EH (cell line): ENCODE data around the gene RYR2.
"Not testable (repeated sequence)": the region's sequence is repeated elsewhere in the genome, so short reads cannot be mapped to it uniquely, and the experiment has no call there.

Experiments used
- DNase-seq: peaks from one replicate; pipeline ENCODE4 v3.0.0-alpha.2; 2015; ENCODE audit warnings: low read depth

Gene RYR2

GRCh38 chr1:237562242-237562823 is 520.3 kb downstream of the RYR2 start:
- DNase-seq, result peak; percentile 55

DNA sequence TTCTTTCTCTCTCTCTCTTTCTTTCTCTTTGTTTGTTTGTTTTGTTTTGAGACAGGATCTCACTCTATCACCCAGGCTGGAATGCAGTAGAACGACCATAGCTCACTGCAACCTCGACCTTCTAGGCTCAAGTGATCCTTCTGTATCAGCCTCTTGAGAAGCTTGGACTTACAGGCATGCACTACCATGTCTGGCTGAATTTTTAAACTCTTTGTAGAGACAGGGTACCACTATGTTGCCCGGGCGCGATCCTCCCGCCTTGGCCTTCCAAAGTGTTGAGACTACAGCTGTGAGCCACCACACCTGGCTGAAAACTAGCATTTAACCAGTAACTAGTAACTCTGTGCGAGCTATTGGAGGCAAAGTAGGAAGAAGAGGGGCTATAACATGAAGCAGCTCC is 523.3 kb downstream of the RYR2 start:
- DNase-seq, result no peak

DNA sequence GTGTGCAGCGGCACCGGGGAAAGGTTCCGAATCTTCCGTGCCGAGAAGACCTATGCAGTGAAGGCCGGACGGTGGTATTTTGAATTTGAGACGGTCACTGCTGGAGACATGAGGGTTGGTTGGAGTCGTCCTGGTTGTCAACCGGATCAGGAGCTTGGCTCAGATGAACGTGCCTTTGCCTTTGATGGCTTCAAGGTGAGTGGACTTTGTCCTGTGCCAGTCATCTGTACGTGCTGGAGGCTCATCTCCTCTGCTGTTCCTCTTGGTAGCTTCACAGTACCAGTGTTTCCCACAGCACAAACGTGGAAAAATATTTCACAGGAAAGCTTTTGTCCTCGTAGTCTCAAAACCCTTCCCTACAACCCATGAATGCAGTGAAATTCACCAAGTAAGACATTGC is 524.6 kb downstream of the RYR2 start:
- no peak for DNase-seq

- DNase-seq, result no peak
Measured at GRCh38 chr1:237568955-237569354, 527.0 kb downstream of the RYR2 start.

DNA sequence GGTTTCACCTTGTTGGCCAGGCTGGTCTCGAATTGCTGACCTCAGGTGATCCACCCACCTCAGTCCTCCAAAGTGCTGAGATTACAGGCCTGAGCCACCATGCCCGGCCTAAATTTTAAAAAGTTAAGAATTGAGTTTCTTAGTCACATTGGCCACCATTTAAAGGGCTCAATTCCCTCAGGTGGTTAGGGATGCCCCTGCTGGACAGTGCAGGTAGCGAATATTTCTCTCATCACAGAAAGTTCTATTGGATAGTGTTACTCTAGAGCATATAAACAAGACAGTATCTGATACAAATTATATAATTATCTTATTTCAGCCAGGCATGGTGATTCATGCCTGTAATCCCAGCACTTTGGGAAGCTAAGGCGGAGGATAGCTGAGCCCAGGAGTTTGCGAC is 528.5 kb downstream of the RYR2 start:
- no peak for DNase-seq

DNA sequence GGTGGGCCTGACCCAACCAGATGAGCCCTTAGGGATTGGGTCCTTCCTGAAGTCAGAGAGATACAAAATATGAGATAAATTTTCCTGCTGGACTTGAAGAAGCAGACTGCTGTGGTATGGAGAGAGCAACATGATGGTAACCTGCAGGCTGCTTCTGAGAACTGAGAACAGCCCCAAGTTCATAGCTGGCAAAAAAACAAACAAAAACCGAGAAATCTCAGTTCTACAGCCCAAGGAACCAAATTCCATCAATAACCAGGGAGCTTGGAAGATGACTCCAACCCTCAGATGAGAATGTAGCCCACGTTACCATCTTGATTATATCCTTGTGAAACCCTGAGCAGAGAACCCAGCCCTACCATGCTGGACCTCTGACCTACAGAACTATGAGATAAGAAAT is 532.6 kb downstream of the RYR2 start:
- DNase-seq, result no peak

DNA sequence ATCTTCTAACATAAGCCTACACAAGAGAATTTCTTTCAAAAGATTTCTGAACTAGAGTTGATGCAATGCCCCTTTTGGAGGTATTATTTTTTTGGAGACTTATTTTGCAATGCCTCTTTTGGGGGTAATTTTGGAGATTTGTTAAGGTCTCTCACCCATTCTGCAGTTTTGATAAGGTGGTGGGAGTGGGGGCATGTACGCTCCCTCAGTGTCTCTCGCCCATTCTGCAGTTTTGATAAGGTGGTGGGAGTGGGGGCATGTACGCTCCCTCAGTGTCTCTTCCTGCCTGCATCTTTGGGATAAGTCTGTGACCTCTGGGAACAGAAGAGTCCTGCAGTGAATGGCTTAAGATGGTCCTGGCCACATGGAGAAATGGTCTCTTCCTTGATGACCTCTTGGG is 536.6 kb downstream of the RYR2 start:
- no peak for DNase-seq

GRCh38 chr1:237580726-237581125 is 538.7 kb downstream of the RYR2 start:
- no peak for DNase-seq

- DNase-seq, result no peak
Measured at GRCh38 chr1:237583270-237583669, 541.3 kb downstream of the RYR2 start.

DNA sequence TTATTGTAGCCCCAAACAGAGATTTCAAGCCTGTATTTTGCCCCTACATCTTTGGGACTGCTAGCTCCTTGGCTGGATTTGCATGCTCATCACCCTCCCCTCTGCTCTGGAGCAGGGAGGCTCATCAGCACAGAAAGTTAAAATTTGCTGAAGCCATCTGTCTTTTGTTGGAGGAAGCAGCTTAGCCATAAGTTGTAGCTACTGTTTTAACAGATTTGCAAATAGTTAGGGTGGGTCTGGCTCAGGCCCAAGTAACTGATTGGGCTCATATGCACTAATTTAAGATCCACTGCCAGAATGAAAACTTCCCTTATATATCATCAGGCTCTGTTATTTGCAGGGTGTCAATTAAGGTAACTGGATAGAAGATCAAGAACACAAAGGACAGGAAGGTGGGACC is 541.8 kb downstream of the RYR2 start:
- DNase-seq, result no peak

GRCh38 chr1:237590386-237590785 is 548.4 kb downstream of the RYR2 start:
- no peak for DNase-seq

DNA sequence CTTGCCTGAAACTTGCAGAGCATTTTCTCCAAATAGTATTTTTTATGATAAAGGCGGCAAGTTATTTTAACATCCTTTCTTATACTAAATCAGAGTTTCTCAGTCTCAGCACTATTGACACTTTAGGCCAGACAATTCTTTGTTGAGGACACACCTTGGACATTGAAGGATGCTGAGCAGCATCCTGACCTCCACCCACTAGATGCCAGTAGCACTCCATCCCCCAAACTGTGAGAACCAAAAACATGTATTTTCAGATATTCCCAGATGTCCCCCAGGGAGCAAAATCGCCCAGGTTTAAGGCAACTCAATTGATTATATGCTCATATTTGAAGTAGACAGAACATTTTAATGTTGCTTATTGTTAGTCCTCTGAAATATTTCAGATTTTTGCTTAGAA is 549.4 kb downstream of the RYR2 start:
- no peak for DNase-seq

- not testable (repeated sequence) for DNase-seq
Measured at GRCh38 chr1:237603036-237603568, 561.1 kb downstream of the RYR2 start.

GRCh38 chr1:237608433-237608832 is 566.4 kb downstream of the RYR2 start:
- DNase-seq, result no peak

DNA sequence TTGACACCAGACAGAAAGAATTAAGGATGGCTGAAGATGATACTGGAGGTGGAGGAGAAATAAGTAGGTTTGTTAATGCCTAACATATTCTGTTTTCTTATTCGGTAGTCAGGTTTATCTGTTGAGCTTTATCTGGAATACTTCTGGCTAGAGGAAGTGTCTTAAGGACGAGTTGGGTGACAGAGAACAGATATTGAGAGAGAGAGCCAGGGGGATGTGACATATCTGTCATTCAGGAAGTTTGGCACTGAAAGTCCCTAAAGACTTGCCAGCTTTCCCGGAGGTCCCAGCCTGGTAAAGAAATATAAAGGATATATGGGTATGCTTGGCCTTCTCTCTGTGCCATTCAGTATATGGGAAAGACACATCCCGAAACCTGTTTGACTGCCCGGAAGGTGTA is 568.2 kb downstream of the RYR2 start:
- DNase-seq, result no peak

GRCh38 chr1:237613984-237614383 is 572.0 kb downstream of the RYR2 start:
- no peak for DNase-seq

DNA sequence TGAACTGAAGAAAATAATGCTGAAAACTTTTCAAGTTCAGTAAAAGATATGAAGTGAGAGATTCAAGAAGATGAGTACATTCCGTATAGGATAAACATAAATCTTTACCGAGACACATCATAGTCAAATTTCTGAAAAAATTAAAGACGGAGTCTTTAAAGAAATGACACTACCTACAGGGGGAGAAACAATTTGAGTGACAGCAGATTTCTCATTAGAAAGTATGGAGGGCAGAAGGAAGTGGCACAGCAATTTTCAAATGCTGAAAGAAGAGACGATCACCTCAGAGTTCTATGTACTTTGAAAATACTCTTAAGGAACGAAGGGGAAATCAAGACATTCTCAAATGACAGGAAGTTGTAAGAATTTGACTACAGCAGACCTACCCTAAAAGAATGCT is 577.6 kb downstream of the RYR2 start:
- no peak for DNase-seq

DNA sequence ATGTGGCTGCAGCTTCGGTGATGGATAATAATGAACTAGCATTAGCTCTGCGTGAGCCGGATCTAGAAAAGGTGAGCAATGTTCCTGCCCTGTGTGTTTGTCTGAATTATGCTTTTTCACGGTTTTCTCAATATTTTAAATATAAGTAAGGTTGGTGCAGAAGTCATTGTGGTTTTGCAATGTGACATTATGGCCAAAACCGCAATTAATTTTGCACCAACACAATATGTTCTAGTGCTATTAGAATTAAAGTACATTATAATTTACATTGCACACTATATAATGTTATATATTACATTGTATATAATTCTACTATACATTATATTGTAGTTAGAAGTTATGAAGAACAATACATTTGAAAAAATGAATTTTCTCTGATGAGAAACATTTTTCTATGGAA is 592.9 kb downstream of the RYR2 start:
- no peak for DNase-seq

DNA sequence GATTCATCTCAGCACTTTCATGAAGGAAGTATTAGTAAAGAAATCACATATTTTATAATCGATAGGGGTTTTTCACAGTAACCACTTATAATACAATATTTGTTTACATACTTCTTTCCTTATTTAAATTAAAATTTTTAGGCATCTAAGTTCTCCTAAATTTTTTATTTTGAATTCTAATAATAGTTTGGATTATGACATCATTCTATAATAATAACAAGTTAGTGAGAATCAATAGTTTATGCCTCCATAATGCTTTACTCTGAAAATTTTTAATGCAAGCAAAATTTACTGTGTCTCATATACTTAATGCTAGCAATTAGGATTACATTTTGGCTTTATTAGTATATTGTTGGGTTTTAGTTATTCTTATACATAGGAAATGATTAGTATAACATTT is 596.6 kb downstream of the RYR2 start:
- DNase-seq, result no peak

DNA sequence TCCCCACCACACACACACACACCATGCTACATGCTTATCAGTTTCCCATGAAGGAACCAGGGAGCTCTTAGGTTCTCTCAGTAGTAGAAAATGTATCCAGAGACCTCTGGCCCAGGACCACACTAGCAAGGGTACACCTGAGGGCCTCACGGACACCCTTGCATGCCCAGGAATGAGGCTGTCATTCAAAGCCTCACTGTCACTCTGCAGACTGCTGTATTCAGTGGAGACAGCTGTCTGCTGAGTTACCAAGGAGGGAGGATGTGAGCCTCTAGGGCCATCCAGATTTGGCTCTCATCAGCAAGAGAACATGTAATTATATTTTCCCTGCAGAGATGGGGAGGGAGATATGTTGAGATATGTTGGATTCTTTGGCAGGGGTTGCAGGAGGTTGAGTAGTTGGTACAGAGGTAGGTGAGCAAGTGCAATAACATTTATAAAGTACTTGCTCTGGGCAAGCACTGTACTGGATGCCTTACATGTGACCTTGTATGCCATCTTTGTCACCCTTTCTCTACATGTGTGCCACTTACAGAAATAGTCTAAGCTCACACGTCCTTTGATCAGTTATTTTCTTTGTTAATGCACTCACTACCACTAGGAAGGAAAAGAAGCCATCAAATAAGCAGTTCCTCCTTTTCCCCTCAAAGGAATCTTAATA is 598.2 kb downstream of the RYR2 start:
- DNase-seq, result no peak

DNA sequence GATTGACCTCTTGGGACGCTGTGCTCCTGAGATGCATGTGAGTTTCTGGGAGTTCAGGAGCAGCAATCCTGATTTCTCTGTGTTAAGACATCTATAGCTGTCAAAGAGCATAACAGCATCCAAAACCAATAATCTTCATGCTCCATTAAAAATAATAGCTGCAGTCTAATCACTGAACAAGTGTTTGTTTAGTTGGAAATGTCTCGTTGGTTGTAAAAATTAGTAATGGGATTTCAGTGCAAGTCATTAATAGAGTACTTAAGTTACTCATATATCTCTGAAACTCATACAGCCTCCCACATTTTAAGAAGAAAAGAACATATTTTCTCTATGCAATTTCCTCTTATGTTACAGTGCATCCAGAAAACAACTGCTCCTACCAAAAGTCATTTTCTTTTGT is 599.0 kb downstream of the RYR2 start:
- DNase-seq, result no peak

GRCh38 chr1:237650809-237651208 is 608.8 kb downstream of the RYR2 start:
- no peak for DNase-seq

DNA sequence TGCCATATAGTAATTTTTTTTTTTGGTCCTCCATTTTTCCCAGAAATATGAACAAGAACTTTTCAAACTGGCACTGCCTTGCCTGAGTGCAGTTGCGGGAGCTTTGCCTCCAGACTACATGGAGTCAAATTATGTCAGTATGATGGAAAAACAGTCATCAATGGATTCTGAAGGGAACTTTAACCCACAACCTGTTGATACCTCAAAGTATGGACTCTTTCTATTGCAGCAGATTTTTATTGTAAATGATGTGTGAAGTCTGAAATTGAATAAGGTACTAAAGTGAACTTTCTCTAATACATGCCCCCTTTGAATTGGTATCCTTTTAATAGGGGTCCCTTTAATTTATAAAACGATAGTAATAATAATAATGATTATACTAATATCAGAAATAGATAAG is 613.8 kb downstream of the RYR2 start:
- no peak for DNase-seq

DNA sequence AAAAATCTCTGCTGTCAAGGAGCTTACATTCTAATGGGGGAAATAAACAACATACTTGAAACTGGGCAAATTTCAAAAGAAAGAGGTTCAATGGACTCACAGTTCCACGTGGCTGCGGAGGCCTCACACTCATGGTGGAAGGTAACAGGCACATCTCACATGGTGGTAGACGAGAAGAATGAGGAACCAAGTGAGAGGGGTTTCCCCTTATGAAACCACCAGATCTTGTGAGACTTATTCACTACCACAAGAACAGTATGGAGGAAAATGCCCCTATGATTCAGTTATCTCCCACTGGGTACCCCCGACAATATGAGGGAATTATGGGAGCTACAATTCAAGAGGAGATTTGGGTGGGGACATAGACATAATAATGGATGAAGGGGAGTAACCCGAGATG is 622.4 kb downstream of the RYR2 start:
- DNase-seq, result no peak
